DOHH2 (cell line): ENCODE data around the gene IMMT.

Experiments
- H3F3A ChIP-seq: fragments of 200-600 bp; sonication (generic), shearing (Covaris generic); 2 replicates; pipeline ENCODE4 v1.6.0; 2016; ENCODE audit warnings: antibody characterized with exemption, mild to moderate bottlenecking; ENCODE audit not compliant: control insufficient read depth, insufficient read depth
- H3K27ac ChIP-seq: fragments of 200-600 bp; sonication (generic); 2 replicates; pipeline ENCODE4 v1.5.1; 2014; ENCODE audit warnings: low read depth, mild to moderate bottlenecking, low read length, moderate library complexity
- H3K27me3 ChIP-seq: fragments of 200-600 bp; sonication (generic); 2 replicates; pipeline ENCODE4 v1.6.1; 2014; ENCODE audit warnings: mild to moderate bottlenecking, low read length, mixed read lengths; ENCODE audit not compliant: control insufficient read depth
- H3K36me3 ChIP-seq: fragments of 200-600 bp; sonication (generic); 2 replicates; pipeline ENCODE4 v1.6.1; 2014; ENCODE audit warnings: mild to moderate bottlenecking, low read length, moderate library complexity, mixed read lengths; ENCODE audit not compliant: control insufficient read depth
- H3K4me1 ChIP-seq: fragments of 200-600 bp; sonication (generic); 2 replicates; pipeline ENCODE4 v1.6.1; 2014; ENCODE audit warnings: mild to moderate bottlenecking, low read length, mixed read lengths; ENCODE audit not compliant: control insufficient read depth
- H3K4me2 ChIP-seq: fragments of 200-600 bp; sonication (generic); 2 replicates; pipeline ENCODE4 v1.6.0; 2014; ENCODE audit warnings: mild to moderate bottlenecking, low read length, moderate library complexity
- H3K4me3 ChIP-seq: fragments of 200-600 bp; sonication (generic); 2 replicates; pipeline ENCODE4 v1.5.1; 2014; ENCODE audit warnings: mild to moderate bottlenecking, low read length, mixed read lengths
- H3K79me2 ChIP-seq: fragments of 200-600 bp; sonication (generic); 2 replicates; pipeline ENCODE4 v1.6.1; 2014; ENCODE audit warnings: mild to moderate bottlenecking, low read length, mixed read lengths; ENCODE audit not compliant: control insufficient read depth
- H3K9me2 ChIP-seq: fragments of 200-600 bp; sonication (generic); replicated peaks from 2 replicates; pipeline ENCODE4 v1.6.1; 2014; ENCODE audit warnings: mild to moderate bottlenecking, low read length, mixed read lengths; ENCODE audit not compliant: control insufficient read depth
- H3K9me3 ChIP-seq: fragments of 200-600 bp; sonication (generic); 2 replicates; pipeline ENCODE4 v1.6.1; 2014; ENCODE audit warnings: antibody characterized with exemption, low read length, mixed read lengths; ENCODE audit not compliant: control insufficient read depth, insufficient read depth
- H4K20me1 ChIP-seq: fragments of 200-600 bp; sonication (generic); 2 replicates; pipeline ENCODE4 v1.6.0; 2014; ENCODE audit warnings: low read depth, mild to moderate bottlenecking, antibody characterized with exemption, low read length, moderate library complexity; ENCODE audit not compliant: control insufficient read depth, insufficient read depth
- EZH2phosphoT487 ChIP-seq: fragments of 200-600 bp; sonication (generic); IDR thresholded peaks from 2 replicates; pipeline ENCODE4 v1.6.1; 2017; ENCODE audit warnings: borderline replicate concordance, mild to moderate bottlenecking, antibody characterized with exemption, low read length, moderate library complexity, mixed read lengths
- TF ChIP-seq, protein P1 (sequence below): fragments of 200-600 bp; sonication (generic); IDR thresholded peaks from one replicate; pipeline ENCODE4 v1.5.1; 2014; ENCODE audit warnings: antibody characterized with exemption, mild to moderate bottlenecking, low read depth, low read length; ENCODE audit not compliant: poor library complexity, severe bottlenecking

IMMT gene

DNA sequence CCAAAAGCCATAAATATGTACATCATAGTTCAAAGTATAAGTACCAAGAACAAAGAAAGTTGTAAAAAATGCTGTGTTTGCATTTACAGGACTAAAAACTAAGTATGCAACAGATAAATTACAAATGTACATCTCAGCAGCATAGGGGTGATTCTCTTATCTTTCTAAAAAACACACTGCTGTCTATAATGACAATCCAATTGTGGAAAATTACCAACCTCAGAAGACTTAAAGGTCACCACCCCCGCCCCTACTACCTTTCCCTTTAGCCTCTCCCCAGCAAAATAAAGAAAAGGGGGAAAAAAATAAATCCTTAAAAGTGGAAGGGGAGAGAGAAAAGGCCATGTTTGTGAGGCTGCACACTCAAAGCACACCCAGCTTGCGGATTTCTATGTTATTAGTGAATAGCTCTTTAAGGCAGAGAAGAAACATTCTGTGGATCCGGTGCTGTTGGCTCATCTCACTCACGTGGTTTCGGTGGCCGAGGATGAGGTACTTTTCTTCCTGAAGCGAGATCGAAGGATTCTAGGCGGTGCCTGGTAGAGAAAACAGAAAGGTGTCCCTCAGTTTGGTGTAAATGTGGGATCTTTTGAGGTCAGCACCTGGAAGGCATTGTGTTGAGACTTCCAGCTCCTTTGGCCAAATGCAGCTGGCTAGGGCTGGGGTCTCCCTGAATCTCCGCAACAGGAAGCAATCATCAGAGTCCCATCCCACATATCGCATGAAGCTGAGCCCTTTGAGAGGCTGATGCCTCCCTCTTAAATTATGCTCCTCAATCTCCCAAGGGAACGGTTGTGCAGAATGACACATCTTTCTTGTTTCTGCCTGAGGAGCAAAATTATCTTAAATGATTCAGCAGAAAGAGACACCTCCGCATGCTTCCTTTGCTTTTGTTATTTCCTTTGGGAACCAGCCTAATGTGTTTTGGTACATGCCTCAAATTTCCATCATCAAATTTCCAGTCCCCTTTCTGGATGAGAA is 21.6 kb upstream of the IMMT start:
- Histone ChIP-seq H3F3A (peaks cover 15% of the 10 kb centered on the region; the same call in 1 of the 2 replicates), H3K27me3 (no peaks in the 10 kb centered on the region), H3K4me1 (peaks cover 3% of the 10 kb centered on the region; the same call in 1 of the 2 replicates), H3K27ac (no peak overlapping the region), H3K79me2 (no peaks in the 10 kb centered on the region), H4K20me1 (no peaks in the 10 kb centered on the region), H3K36me3 (peaks cover 27% of the 10 kb centered on the region), H3K4me3 (no peak overlapping the region), H3K4me2 (no peak overlapping the region), H3K9me3 (no peaks in the 10 kb centered on the region), H3K9me2 (no peaks in the 10 kb centered on the region)
- no peak for TF ChIP-seq EZH2phosphoT487
- TF ChIP-seq, protein P1, sequence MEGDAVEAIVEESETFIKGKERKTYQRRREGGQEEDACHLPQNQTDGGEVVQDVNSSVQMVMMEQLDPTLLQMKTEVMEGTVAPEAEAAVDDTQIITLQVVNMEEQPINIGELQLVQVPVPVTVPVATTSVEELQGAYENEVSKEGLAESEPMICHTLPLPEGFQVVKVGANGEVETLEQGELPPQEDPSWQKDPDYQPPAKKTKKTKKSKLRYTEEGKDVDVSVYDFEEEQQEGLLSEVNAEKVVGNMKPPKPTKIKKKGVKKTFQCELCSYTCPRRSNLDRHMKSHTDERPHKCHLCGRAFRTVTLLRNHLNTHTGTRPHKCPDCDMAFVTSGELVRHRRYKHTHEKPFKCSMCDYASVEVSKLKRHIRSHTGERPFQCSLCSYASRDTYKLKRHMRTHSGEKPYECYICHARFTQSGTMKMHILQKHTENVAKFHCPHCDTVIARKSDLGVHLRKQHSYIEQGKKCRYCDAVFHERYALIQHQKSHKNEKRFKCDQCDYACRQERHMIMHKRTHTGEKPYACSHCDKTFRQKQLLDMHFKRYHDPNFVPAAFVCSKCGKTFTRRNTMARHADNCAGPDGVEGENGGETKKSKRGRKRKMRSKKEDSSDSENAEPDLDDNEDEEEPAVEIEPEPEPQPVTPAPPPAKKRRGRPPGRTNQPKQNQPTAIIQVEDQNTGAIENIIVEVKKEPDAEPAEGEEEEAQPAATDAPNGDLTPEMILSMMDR = no peak

- H3K36me3 ChIP-seq = peaks cover 49% of the 10 kb centered on the region
- H4K20me1 ChIP-seq = no peaks in the 10 kb centered on the region
- H3K9me3 ChIP-seq = no peaks in the 10 kb centered on the region
- TF ChIP-seq, protein P1 = no peak
- TF ChIP-seq EZH2phosphoT487 = no peak
- no peaks in the 10 kb centered on the region for H3K79me2 ChIP-seq
- H3K9me2 ChIP-seq = no peaks in the 10 kb centered on the region
- no peaks in the 10 kb centered on the region for H3K27me3 ChIP-seq
- H3F3A ChIP-seq = peaks cover 15% of the 10 kb centered on the region; the same call in 1 of the 2 replicates
- no peak overlapping the region for H3K4me3 ChIP-seq
- no peak overlapping the region for H3K27ac ChIP-seq
- no peak overlapping the region for H3K4me2 ChIP-seq
- 0 out of 2 replicates have a peak, but pooled peaks cover 6% of the 10 kb centered on the region for H3K4me1 ChIP-seq
These were observed 19.2 kb upstream of the IMMT start for GRCh38 chr2:86214503-86214832.

- TF ChIP-seq, protein P1 = no peak
- no peak for TF ChIP-seq EZH2phosphoT487
- 0 out of 2 replicates have a peak, but pooled peaks cover 6% of the 10 kb centered on the region for H3K4me1 ChIP-seq
- no peaks in the 10 kb centered on the region for H3K9me2 ChIP-seq
- H3K27ac ChIP-seq = no peak overlapping the region
- H3K4me3 ChIP-seq = no peak overlapping the region
- H4K20me1 ChIP-seq = no peaks in the 10 kb centered on the region
- peaks cover 15% of the 10 kb centered on the region; the same call in 1 of the 2 replicates for H3F3A ChIP-seq
- H3K36me3 ChIP-seq = peaks cover 55% of the 10 kb centered on the region
- H3K9me3 ChIP-seq = no peaks in the 10 kb centered on the region
- no peaks in the 10 kb centered on the region for H3K79me2 ChIP-seq
- H3K4me2 ChIP-seq = no peak overlapping the region
- H3K27me3 ChIP-seq = no peaks in the 10 kb centered on the region
These were observed 18.6 kb upstream of the IMMT start for GRCh38 chr2:86213699-86214502.
